ENCODE data around the gene GRID1. TPM values are rescaled to one million over a fixed set of nuclear protein-coding genes. Genes with fewer than 3 reads are reported as not detected.

GRID1 gene
- total and polyA plus RNA-seq, 10 of the 15 experiments (the other 5 are each of a cell fraction or from before 2014, with no cell fraction given), result 0.04 to 0.62 (median 0.08) TPM; not detected in 5

GRCh38 chr10:86399879-86400704 lies 33.5 kb upstream of the GRID1 start (continued):
- TF ChIP-seq ZNF207 (IDR thresholded peaks at IDR 0.05; ENCODE audit: borderline replicate concordance) (no peak; the same call in 1 of the 2 replicates), HDAC6 (IDR thresholded peaks at IDR 0.05; ENCODE audit: unreplicated experiment) (no peak), TCF7 (IDR thresholded peaks at IDR 0.05; ENCODE audit: borderline replicate concordance) (no peak), PML (IDR thresholded peaks at IDR 0.05; ENCODE audit: low read length) (no peak), ASH2L (IDR thresholded peaks at IDR 0.05; ENCODE audit: borderline replicate concordance, low read depth) (peak; percentile 79; the same call in 1 of the 2 replicates), MTA2 (IDR thresholded peaks at IDR 0.05; ENCODE audit: low read depth) (no peak), JUND (IDR thresholded peaks at IDR 0.05; ENCODE audit: low read depth, low read length) (no peak), CREM (IDR thresholded peaks at IDR 0.05; ENCODE audit: low read depth) (no peak), ZBTB40 (IDR thresholded peaks at IDR 0.05; ENCODE audit: borderline replicate concordance) (no peak), TAF1 (IDR thresholded peaks at IDR 0.05; ENCODE audit: borderline replicate concordance, low read depth, low read length) (peak; percentile 65; the same call in 1 of the 2 replicates), SIN3A (IDR thresholded peaks at IDR 0.05; ENCODE audit: low read depth, low read length) (no peak; the same call in 1 of the 2 replicates), NRF1 (conservative IDR thresholded peaks at IDR 0.05; ENCODE audit: low read depth, low read length) (no peak), CBFB (IDR thresholded peaks at IDR 0.05; ENCODE audit: low read depth) (0 out of 2 replicates have a peak, but pooled peaks have one; percentile 23), BCL3 (IDR thresholded peaks at IDR 0.05; ENCODE audit: borderline replicate concordance, insufficient read depth, low read depth, low read length, poor library complexity, severe bottlenecking) (no peak), CHD4 (IDR thresholded peaks at IDR 0.05) (no peak), ZNF274 (IDR thresholded peaks at IDR 0.05; ENCODE audit: insufficient read depth, insufficient read length) (no peak)
- TF ChIP-seq, protein P1, sequence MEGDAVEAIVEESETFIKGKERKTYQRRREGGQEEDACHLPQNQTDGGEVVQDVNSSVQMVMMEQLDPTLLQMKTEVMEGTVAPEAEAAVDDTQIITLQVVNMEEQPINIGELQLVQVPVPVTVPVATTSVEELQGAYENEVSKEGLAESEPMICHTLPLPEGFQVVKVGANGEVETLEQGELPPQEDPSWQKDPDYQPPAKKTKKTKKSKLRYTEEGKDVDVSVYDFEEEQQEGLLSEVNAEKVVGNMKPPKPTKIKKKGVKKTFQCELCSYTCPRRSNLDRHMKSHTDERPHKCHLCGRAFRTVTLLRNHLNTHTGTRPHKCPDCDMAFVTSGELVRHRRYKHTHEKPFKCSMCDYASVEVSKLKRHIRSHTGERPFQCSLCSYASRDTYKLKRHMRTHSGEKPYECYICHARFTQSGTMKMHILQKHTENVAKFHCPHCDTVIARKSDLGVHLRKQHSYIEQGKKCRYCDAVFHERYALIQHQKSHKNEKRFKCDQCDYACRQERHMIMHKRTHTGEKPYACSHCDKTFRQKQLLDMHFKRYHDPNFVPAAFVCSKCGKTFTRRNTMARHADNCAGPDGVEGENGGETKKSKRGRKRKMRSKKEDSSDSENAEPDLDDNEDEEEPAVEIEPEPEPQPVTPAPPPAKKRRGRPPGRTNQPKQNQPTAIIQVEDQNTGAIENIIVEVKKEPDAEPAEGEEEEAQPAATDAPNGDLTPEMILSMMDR (IDR thresholded peaks at IDR 0.05 in 2 of 3, conservative IDR thresholded peaks at IDR 0.05 in 1 of 3; ENCODE audit: control insufficient read depth in 2 of 3, extremely low read depth in 1 of 3, insufficient read depth in 1 of 3, low read depth in 3 of 3, low read length in 3 of 3), result peak; percentile 89 to 98 (median 97)
- TF ChIP-seq, protein P2, sequence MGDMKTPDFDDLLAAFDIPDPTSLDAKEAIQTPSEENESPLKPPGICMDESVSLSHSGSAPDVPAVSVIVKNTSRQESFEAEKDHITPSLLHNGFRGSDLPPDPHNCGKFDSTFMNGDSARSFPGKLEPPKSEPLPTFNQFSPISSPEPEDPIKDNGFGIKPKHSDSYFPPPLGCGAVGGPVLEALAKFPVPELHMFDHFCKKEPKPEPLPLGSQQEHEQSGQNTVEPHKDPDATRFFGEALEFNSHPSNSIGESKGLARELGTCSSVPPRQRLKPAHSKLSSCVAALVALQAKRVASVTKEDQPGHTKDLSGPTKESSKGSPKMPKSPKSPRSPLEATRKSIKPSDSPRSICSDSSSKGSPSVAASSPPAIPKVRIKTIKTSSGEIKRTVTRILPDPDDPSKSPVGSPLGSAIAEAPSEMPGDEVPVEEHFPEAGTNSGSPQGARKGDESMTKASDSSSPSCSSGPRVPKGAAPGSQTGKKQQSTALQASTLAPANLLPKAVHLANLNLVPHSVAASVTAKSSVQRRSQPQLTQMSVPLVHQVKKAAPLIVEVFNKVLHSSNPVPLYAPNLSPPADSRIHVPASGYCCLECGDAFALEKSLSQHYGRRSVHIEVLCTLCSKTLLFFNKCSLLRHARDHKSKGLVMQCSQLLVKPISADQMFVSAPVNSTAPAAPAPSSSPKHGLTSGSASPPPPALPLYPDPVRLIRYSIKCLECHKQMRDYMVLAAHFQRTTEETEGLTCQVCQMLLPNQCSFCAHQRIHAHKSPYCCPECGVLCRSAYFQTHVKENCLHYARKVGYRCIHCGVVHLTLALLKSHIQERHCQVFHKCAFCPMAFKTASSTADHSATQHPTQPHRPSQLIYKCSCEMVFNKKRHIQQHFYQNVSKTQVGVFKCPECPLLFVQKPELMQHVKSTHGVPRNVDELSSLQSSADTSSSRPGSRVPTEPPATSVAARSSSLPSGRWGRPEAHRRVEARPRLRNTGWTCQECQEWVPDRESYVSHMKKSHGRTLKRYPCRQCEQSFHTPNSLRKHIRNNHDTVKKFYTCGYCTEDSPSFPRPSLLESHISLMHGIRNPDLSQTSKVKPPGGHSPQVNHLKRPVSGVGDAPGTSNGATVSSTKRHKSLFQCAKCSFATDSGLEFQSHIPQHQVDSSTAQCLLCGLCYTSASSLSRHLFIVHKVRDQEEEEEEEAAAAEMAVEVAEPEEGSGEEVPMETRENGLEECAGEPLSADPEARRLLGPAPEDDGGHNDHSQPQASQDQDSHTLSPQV (IDR thresholded peaks at IDR 0.05), result no peak
